ENCODE measurements around the gene H2BK1. TPM values are rescaled to one million over a fixed set of nuclear protein-coding genes. Genes with fewer than 3 reads are reported as not detected.

Gene H2BK1
- total and polyA plus RNA-seq, 2 of the 13 experiments (the other 11 are each of a cell fraction or from before 2014, with no cell fraction given): not detected

DNA sequence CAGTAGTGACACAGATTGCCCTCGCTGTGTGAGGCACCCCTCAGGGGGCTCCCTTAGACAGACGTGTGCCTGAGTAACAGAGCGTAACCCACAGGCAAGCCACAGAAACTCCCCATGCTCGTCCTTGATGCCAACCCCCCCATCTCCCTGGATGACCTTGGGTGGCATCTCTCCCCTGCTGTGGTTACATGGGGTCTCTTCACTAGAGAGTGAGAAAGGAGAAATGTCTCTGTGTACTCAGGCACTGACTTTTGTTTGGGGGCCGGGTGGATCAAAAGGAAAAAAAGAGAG is 22.1 kb downstream of the H2BK1 start:
- Histone ChIP-seq H3K79me2 (ENCODE audit: insufficient read depth, low read length) (no peaks in the 10 kb centered on the region), H3K4me2 (ENCODE audit: low read depth, low read length) (no peak overlapping the region), H3K36me3 (replicated peaks in 1 of 2; ENCODE audit: control insufficient read depth in 1 of 2, insufficient read depth in 2 of 2, low read length in 2 of 2) (no peaks in the 10 kb centered on the region), H4K20me1 (ENCODE audit: insufficient read depth, low read length) (no peaks in the 10 kb centered on the region), H3K9me3 (ENCODE audit: low read length) (no peaks in the 10 kb centered on the region), H3K27me3 (ENCODE audit: control insufficient read depth in 1 of 2, insufficient read depth in 2 of 2, low read length in 2 of 2) (peaks cover 4 to 44% of the 10 kb centered on the region in 2 experiments; a peak in 4 of 5 replicates), H2AFZ (ENCODE audit: low read length) (no peak overlapping the region), H3K4me1 (ENCODE audit: insufficient read depth, low read length) (no peaks in the 10 kb centered on the region), H3K4me3 (replicated peaks in 1 of 3; ENCODE audit: insufficient read depth in 1 of 3, low read depth in 2 of 3, low read length in 3 of 3) (no peak overlapping the region), H3K9ac (ENCODE audit: insufficient read depth, low read depth, low read length) (no peak overlapping the region), H3K27ac (ENCODE audit: extremely low read length, insufficient read depth, low read length) (no peak overlapping the region)
- ATAC-seq (no peak), DNase-seq (ENCODE audit: low spot score) (no peak), FAIRE-seq (no peak)
- in situ Hi-C loops (cut with HindIII; ENCODE audit: extremely low pct_ligation_motif_present, low pct_unique_long_range_greater_than_20kb): no loop called here
- ChIA-PET POLR2A (no interaction called here), CTCF (ENCODE audit: low intra/inter-chr PET ratio, low total read pairs) (no interaction called here)
- intact Hi-C loops (cut with micrococcal nuclease; ENCODE audit: unreplicated experiment): no loop called here
- WGBS (ENCODE audit: low lambda C conversion rate): 10% methylated on average over 4 of the region's 5 CpGs
- BruUV-seq (replicated peaks): no TSS peak
- no peak for TF ChIP-seq TBL1XR1 (IDR thresholded peaks at IDR 0.05; ENCODE audit: borderline replicate concordance, low read length, partially characterized antibody)
- TF ChIP-seq ZBTB42 (CRISPR knock-in tag; IDR thresholded peaks at IDR 0.05): no peak
- TF ChIP-seq ZNF629 (CRISPR knock-in tag; conservative IDR thresholded peaks at IDR 0.05): no peak
- TF ChIP-seq, protein P1, sequence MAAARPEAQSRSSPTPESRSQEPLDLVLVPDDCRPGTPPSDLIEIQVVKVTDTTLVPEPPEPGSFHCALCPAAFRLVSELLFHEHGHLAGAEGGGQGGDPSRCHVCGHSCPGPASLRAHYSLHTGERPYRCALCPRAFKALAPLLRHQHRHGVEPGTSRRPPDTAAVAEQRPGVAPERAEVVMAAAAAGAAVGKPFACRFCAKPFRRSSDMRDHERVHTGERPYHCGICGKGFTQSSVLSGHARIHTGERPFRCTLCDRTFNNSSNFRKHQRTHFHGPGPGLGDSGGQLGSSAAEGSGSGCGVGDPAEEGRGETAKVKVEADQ (CRISPR knock-in tag; IDR thresholded peaks at IDR 0.05; ENCODE audit: borderline replicate concordance): no peak
- TF ChIP-seq, protein P2, sequence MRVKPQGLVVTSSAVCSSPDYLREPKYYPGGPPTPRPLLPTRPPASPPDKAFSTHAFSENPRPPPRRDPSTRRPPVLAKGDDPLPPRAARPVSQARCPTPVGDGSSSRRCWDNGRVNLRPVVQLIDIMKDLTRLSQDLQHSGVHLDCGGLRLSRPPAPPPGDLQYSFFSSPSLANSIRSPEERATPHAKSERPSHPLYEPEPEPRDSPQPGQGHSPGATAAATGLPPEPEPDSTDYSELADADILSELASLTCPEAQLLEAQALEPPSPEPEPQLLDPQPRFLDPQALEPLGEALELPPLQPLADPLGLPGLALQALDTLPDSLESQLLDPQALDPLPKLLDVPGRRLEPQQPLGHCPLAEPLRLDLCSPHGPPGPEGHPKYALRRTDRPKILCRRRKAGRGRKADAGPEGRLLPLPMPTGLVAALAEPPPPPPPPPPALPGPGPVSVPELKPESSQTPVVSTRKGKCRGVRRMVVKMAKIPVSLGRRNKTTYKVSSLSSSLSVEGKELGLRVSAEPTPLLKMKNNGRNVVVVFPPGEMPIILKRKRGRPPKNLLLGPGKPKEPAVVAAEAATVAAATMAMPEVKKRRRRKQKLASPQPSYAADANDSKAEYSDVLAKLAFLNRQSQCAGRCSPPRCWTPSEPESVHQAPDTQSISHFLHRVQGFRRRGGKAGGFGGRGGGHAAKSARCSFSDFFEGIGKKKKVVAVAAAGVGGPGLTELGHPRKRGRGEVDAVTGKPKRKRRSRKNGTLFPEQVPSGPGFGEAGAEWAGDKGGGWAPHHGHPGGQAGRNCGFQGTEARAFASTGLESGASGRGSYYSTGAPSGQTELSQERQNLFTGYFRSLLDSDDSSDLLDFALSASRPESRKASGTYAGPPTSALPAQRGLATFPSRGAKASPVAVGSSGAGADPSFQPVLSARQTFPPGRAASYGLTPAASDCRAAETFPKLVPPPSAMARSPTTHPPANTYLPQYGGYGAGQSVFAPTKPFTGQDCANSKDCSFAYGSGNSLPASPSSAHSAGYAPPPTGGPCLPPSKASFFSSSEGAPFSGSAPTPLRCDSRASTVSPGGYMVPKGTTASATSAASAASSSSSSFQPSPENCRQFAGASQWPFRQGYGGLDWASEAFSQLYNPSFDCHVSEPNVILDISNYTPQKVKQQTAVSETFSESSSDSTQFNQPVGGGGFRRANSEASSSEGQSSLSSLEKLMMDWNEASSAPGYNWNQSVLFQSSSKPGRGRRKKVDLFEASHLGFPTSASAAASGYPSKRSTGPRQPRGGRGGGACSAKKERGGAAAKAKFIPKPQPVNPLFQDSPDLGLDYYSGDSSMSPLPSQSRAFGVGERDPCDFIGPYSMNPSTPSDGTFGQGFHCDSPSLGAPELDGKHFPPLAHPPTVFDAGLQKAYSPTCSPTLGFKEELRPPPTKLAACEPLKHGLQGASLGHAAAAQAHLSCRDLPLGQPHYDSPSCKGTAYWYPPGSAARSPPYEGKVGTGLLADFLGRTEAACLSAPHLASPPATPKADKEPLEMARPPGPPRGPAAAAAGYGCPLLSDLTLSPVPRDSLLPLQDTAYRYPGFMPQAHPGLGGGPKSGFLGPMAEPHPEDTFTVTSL (CRISPR knock-in tag; IDR thresholded peaks at IDR 0.05; ENCODE audit: borderline replicate concordance): no peak
- TF ChIP-seq, protein P3, sequence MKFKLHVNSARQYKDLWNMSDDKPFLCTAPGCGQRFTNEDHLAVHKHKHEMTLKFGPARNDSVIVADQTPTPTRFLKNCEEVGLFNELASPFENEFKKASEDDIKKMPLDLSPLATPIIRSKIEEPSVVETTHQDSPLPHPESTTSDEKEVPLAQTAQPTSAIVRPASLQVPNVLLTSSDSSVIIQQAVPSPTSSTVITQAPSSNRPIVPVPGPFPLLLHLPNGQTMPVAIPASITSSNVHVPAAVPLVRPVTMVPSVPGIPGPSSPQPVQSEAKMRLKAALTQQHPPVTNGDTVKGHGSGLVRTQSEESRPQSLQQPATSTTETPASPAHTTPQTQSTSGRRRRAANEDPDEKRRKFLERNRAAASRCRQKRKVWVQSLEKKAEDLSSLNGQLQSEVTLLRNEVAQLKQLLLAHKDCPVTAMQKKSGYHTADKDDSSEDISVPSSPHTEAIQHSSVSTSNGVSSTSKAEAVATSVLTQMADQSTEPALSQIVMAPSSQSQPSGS (CRISPR knock-in tag; IDR thresholded peaks at IDR 0.05): no peak
- no peak for TF ChIP-seq NFRKB (IDR thresholded peaks at IDR 0.05)
- TF ChIP-seq, protein P4, sequence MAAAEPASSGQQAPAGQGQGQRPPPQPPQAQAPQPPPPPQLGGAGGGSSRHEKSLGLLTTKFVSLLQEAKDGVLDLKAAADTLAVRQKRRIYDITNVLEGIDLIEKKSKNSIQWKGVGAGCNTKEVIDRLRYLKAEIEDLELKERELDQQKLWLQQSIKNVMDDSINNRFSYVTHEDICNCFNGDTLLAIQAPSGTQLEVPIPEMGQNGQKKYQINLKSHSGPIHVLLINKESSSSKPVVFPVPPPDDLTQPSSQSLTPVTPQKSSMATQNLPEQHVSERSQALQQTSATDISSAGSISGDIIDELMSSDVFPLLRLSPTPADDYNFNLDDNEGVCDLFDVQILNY (CRISPR knock-in tag; conservative IDR thresholded peaks at IDR 0.05): no peak
- no peak for TF ChIP-seq ZNF160 (CRISPR knock-in tag; IDR thresholded peaks at IDR 0.05)
